ENCODE measurements around the gene SRRM5.
"Not testable (repeated sequence)": the region's sequence is repeated elsewhere in the genome, so short reads cannot be mapped to it uniquely, and the experiment has no call there.

Gene SRRM5

GRCh38 chr19:43616306-43616705 lies 4.4 kb downstream of the SRRM5 start:
- DNase-seq, result no peak

- no peak for DNase-seq
Observed at GRCh38 chr19:43616954-43617353, 5.1 kb downstream of the SRRM5 start.

GRCh38 chr19:43618921-43619261 lies 7.0 kb downstream of the SRRM5 start:
- peak; percentile 74 for DNase-seq

- peak; percentile 94 for DNase-seq
Observed at GRCh38 chr19:43619262-43620060, 7.6 kb downstream of the SRRM5 start, which contains the start of gene ZNF428. Gene ZNF428 (minus strand): TSS chr19:43619629. CDS start chr19:43614304, 5,325 bp downstream.

- DNase-seq, result peak; percentile 23
Observed at GRCh38 chr19:43620061-43621001, 8.4 kb downstream of the SRRM5 start.

GRCh38 chr19:43622070-43622469 lies 10.2 kb downstream of the SRRM5 start:
- DNase-seq, result no peak

- DNase-seq, result no peak
Observed at GRCh38 chr19:43622956-43623355, 11.1 kb downstream of the SRRM5 start.

GRCh38 chr19:43623889-43624670 lies 12.2 kb downstream of the SRRM5 start:
- DNase-seq, result no peak

GRCh38 chr19:43624933-43625332 lies 13.0 kb downstream of the SRRM5 start:
- peak; percentile 57 for DNase-seq

- DNase-seq, result peak; percentile 55
Observed at GRCh38 chr19:43625918-43626579, 14.2 kb downstream of the SRRM5 start.

- no peak for DNase-seq
Observed at GRCh38 chr19:43626838-43627237, 14.9 kb downstream of the SRRM5 start.

- no peak for DNase-seq
Observed at GRCh38 chr19:43628646-43629326, 16.9 kb downstream of the SRRM5 start.

- no peak for DNase-seq
Observed at GRCh38 chr19:43631491-43631890, 19.6 kb downstream of the SRRM5 start.

- DNase-seq, result no peak
Observed at GRCh38 chr19:43633520-43633919, 21.6 kb downstream of the SRRM5 start.

- no peak for DNase-seq
Observed at GRCh38 chr19:43634068-43634467, 22.2 kb downstream of the SRRM5 start.

GRCh38 chr19:43634506-43634871 lies 22.6 kb downstream of the SRRM5 start:
- DNase-seq, result no peak

GRCh38 chr19:43634872-43635560 lies 23.1 kb downstream of the SRRM5 start:
- DNase-seq, result no peak

- not testable (repeated sequence) for DNase-seq
Observed at GRCh38 chr19:43635561-43635940, 23.7 kb downstream of the SRRM5 start.

- DNase-seq, result no peak
Observed at GRCh38 chr19:43636121-43636683, 24.3 kb downstream of the SRRM5 start.

GRCh38 chr19:43638214-43638994 lies 26.5 kb downstream of the SRRM5 start:
- DNase-seq, result peak; percentile 46
